Testis (tissue), 2 donors: Measurements from ENCODE around the gene ZBTB11.
"Not testable (repeated sequence)": the region's sequence is repeated elsewhere in the genome, so short reads cannot be mapped to it uniquely, and the experiment has no call there.

Experiments
- CTCF ChIP-seq, 3 experiments: fragments of 450-650 bp in 2 of 3; fragments of 200-600 bp in 1 of 3; sonication (generic) in 1 of 3; IDR thresholded peaks; one replicate each; pipeline ENCODE4 v1.5.1; 2016 to 2019; ENCODE audit warnings: antibody characterized with exemption in 3 of 3, mild to moderate bottlenecking in 2 of 3, moderate library complexity in 1 of 3
- POLR2A ChIP-seq: fragments of 450-650 bp; IDR thresholded peaks from one replicate; pipeline ENCODE4 v1.6.1; 2017; ENCODE audit warnings: antibody characterized with exemption, mild to moderate bottlenecking, moderate library complexity

GRCh38 chr3:101678837-101679236, 1.9 kb upstream of the ZBTB11 start:
- TF ChIP-seq POLR2A; CTCF (IDR thresholded peaks at IDR 0.05): not testable (repeated sequence)
